ENCODE measurements around the gene ABTB1. TPM values are rescaled to one million over a fixed set of nuclear protein-coding genes. Genes with fewer than 3 reads are reported as not detected.
"Not testable (repeated sequence)": the region's sequence is repeated elsewhere in the genome, so short reads cannot be mapped to it uniquely, and the experiment has no call there.

ABTB1 gene
- polyA plus RNA-seq, 3 donors, result 17.8 to 18.1 (median 17.8) TPM

- no peak for DNase-seq (ENCODE audit: low read depth in 3 of 3, low spot score in 2 of 3)
Observed at GRCh38 chr3:127647166-127647844, 25.4 kb upstream of the ABTB1 start.

- DNase-seq (ENCODE audit: low read depth in 3 of 3, low spot score in 2 of 3), result no peak
Observed at GRCh38 chr3:127647845-127648204, 24.9 kb upstream of the ABTB1 start.

GRCh38 chr3:127650236-127650635, 22.5 kb upstream of the ABTB1 start:
- no peak for DNase-seq (ENCODE audit: low read depth in 3 of 3, low spot score in 2 of 3)

- no peak for DNase-seq (ENCODE audit: low read depth in 3 of 3, low spot score in 2 of 3)
Observed at GRCh38 chr3:127651516-127652172, 21.1 kb upstream of the ABTB1 start.

GRCh38 chr3:127652246-127652995, 20.3 kb upstream of the ABTB1 start:
- no peak for DNase-seq (ENCODE audit: low read depth in 3 of 3, low spot score in 2 of 3)

- DNase-seq (ENCODE audit: low read depth in 3 of 3, low spot score in 2 of 3), result no peak
Observed at GRCh38 chr3:127654374-127654773, 18.4 kb upstream of the ABTB1 start.

- not testable (repeated sequence) for DNase-seq (ENCODE audit: low read depth in 3 of 3, low spot score in 2 of 3)
Observed at GRCh38 chr3:127654993-127655392, 17.8 kb upstream of the ABTB1 start.

GRCh38 chr3:127655641-127656040, 17.1 kb upstream of the ABTB1 start:
- no peak for DNase-seq (ENCODE audit: low read depth in 3 of 3, low spot score in 2 of 3)

GRCh38 chr3:127656906-127657305, 15.8 kb upstream of the ABTB1 start:
- DNase-seq (ENCODE audit: low read depth in 3 of 3, low spot score in 2 of 3), result no peak

- DNase-seq (ENCODE audit: low read depth in 3 of 3, low spot score in 2 of 3), result no peak
Observed at GRCh38 chr3:127658234-127658633, 14.5 kb upstream of the ABTB1 start.

- DNase-seq (ENCODE audit: low read depth in 3 of 3, low spot score in 2 of 3), result no peak
Observed at GRCh38 chr3:127660621-127661251, 12.0 kb upstream of the ABTB1 start.

- DNase-seq (ENCODE audit: low read depth in 3 of 3, low spot score in 2 of 3), result no peak
Observed at GRCh38 chr3:127661600-127661999, 11.2 kb upstream of the ABTB1 start.

GRCh38 chr3:127662001-127662469, 10.7 kb upstream of the ABTB1 start:
- no peak for DNase-seq (ENCODE audit: low read depth in 3 of 3, low spot score in 2 of 3)

GRCh38 chr3:127663151-127663550, 9.6 kb upstream of the ABTB1 start:
- no peak for DNase-seq (ENCODE audit: low read depth in 3 of 3, low spot score in 2 of 3)

- no peak for DNase-seq (ENCODE audit: low read depth in 3 of 3, low spot score in 2 of 3)
Observed at GRCh38 chr3:127665165-127665564, 7.6 kb upstream of the ABTB1 start.

GRCh38 chr3:127665586-127665985, 7.2 kb upstream of the ABTB1 start:
- no peak for DNase-seq (ENCODE audit: low read depth in 3 of 3, low spot score in 2 of 3)

- no peak for DNase-seq (ENCODE audit: low read depth in 3 of 3, low spot score in 2 of 3)
Observed at GRCh38 chr3:127666676-127667075, 6.1 kb upstream of the ABTB1 start.

GRCh38 chr3:127667119-127667681, 5.6 kb upstream of the ABTB1 start:
- no peak for DNase-seq (ENCODE audit: low read depth in 3 of 3, low spot score in 2 of 3)

- no peak for DNase-seq (ENCODE audit: low read depth in 3 of 3, low spot score in 2 of 3)
Observed at GRCh38 chr3:127668906-127669305, 3.8 kb upstream of the ABTB1 start.

GRCh38 chr3:127669541-127670228, 3.1 kb upstream of the ABTB1 start:
- no peak for DNase-seq (ENCODE audit: low read depth in 3 of 3, low spot score in 2 of 3)
